GF-D8 (cell line): ENCODE results near the gene EIF4A3.

Experiments used
- DNase-seq: peaks from one replicate; lab custom pipeline; 2025; lab: John Stamatoyannopoulos, UW

The EIF4A3 gene

DNA sequence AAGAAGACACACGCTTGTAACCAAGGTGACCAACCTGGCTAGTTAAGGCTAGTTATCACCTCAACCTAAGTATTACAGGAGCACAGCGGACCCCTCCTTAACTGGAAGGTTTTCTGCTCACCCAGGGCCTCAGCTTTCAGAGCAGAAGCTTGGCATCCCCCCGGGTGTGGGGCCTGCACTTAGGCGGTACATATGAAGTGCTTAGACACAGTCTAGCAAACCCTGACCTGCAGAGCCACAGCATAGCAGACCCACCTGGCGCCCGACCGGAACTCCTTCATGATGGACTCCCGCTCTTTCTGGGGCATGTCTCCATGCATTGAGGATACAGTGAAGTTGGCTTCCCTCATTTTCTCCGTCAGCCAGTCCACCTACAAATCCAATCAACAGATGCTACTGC, 9.8 kb downstream of the EIF4A3 start:
- no peak for DNase-seq

DNA sequence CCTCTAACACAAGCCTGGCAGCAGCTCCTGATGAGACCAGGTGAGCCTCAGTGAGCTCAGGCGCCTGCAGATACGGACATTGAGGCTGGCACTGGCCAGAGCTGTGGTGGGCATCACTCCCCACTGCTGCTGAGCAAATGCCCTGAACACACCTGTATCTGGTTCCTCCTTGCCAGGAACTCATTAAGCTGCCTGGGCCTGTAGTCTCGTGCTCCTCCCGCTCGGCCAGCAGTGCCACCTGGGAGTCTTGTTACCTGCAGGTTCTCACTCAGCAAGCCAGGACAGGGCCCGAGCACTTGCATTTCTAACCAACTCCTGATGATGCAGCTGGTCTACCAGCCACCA, 13.3 kb downstream of the EIF4A3 start:
- DNase-seq, result no peak

DNA sequence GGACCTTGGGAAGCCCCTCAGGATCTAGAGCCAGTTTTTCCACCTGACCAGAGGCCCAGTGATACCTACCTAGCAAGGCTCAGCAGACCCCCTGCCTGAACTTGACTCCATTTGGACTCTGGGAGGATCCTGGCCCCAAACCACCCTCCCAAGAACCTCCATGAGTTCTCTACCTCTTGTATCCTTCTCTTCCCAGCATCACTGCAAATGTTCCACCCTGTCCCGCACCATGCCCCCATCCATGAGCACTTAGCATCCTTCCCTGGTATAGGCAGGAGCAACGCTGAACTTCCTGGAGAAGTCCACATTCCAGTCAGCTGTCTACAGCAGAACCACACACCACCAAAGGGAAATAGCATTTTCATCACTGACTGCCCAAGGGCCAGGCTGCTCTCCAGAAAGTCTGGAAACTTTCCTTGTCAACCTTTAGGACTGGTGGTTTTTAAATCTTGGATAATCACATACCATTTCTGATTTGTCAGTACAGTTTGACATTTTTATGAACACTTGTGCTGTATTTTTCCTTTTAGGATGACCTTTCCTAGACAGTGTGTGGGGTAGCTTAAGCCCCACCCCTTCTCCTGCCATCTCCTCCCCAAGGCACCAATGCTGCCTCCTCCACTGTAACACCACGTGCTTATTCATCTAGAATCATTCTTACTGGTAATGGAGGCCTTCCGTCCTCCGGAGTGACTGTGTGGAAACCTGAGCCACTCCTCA, 13.9 kb downstream of the EIF4A3 start:
- no peak for DNase-seq

DNA sequence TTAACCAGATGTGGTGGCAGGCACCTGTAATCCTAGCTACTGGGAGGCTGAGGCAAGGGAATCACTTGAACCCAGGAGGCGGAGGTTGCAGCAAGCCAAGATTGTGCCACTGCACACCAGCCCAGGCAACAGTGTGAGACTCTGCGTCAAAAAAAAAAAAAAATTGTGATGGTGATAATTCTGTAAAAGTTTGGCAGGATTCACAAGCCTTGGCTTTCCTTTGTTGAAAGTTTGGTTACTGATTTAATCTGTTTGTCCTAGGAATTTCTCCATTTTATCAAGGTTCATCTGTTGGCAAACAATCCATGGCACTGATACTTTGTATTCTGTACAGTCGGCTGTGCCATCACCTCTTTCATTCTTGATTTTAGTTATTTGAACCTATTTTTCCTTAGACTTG, 15.9 kb downstream of the EIF4A3 start:
- DNase-seq, result no peak

DNA sequence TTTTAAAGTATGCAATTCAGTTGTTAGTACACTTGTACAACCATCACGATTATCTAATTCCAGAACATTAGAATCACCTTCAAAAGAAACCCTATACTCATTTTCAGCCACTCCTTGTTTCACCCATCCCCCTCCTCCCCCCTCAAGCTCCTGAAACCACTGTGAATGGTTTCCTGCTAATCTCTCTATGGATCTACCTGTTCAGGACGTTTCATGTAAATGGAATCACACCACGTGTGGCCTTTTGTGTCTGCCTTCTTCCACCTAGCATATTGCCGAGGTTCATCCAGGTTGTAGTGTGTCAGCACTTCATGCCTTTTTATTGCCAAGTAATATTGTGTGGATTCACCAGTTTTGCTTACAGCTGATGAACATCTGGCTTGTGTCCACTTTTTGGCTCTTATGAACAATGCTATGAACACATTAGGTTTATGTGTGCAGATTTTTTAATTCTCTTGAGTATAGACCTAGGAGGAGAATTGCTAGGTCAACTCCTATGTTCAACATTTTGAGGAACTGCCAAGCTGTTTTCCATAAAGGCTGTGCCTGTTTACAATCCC, 17.8 kb downstream of the EIF4A3 start:
- no peak for DNase-seq

DNA sequence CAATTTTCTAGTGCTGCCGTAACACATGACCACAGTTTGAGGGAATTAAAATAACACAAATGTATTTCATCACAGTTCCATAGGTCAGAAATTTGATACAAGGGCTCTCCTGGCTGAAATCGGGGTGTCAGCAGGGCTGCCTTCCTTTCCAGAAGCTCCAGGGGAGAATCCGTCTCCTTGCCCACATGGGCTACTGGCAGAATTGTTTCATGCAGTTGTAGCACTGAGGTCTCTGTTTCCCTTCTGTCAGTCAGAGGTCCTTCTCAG, 20.5 kb downstream of the EIF4A3 start:
- DNase-seq, result no peak

DNA sequence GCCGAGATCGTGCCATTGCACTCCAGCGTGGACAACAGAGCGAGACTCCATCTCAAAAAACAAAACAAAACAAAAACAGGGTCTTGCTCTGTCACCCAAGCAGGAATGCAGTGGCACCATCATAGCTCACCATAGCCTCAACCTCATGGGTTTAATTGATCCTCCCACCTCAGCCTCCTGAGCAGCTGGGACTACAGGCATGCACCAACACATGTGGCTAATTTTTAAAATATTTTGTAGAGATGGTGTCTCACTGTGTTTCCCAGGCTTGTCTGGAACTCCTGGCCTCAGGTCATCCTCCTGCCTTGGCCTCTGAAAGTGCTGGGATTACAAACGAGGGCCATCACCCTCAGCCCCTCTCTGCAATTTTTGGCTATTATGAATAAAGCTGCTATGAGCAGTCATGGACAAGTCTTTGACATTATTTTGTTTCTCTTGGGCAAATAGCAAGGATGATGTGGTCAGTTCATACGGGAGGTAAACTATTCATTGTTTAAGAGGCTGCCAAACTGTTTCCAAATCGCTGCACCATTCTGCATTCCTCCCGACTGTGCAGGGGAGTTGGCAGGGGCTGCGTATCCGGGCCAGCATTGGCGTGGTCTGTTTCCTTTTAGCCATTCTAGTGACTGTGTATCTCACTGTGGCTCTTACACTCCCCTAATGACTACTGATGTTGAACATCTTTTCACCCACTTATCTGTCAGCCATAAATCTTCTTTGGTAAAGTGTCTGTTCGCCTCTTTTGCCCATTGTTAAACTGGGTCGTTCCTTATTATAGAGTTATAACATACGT, 21.1 kb downstream of the EIF4A3 start:
- no peak for DNase-seq

DNA sequence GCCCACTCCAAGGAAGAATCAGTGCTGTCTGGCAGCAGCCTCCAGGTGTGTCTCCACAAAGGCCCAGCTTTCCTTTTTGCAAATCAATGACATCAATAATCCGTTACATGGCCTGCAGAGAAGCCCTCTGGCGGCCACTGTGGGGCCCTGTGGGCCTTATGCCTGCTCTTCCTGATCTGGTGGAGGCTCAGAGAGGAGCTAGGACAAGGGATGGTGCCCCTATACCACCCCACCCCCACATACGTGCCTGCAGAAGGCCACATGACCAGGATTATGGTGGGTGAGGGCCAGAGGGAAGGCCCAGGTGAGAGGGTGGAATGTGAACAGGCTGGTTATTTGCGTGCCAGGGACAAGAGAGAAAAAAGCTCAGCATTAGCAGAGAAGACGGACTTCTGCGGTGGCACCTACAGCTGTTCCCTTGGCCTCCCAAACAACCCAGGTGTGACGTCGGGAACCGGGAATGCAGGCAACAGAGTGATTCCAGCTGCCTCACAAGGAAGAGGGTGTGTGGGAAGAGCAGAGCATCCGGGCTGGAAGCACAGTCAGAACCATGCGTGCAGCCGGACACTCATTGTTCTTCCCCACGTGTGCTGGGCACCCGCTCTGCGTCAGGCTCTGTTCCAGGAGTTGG, 22.5 kb downstream of the EIF4A3 start:
- no peak for DNase-seq

DNA sequence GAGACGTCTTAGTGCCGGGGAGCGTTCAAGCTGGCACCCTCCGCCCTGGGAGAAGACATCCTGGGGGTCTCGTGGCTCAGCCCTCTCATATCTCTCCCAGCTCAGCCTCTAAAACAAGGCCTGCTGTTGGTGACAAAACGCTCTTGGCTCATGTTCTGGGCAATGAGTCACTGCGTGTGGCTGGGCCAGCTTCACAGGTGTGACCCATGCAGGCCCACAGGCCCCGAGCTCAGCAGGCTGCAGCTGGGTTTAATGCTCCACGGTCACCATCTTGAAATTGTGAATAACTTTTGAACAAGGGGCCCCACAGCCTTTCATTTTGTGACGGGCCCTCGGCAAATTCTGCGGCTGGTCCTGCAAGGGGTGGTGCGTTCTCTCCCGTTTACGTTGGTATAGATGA, 23.1 kb downstream of the EIF4A3 start:
- DNase-seq, result no peak

DNA sequence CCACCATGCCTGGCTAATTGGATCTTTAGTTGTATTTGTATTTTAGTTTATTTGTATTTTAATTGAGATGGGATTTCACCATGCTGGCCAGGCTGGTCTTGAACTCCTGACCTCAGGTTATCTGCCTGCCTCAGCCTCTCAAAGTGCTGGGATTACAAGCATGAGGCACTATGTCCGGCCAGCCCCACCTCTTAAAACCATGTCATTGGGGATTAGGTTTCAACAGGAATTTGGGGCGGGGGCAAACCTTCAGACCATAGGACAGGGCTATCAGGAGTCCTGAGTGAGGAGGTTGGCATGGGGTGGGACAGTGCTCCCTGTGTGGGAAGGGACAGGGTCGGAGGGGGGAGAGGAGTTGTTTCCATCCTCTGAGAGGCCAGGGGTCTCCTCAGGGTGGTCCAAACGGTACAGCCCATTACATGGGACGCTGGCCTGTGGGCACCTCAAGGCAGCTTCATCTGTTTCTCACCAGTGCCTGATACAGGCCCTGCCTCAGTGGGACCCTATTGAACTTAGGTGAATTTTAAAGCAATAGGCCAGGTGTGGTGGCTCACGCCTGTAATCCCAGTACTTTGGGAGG, 23.9 kb downstream of the EIF4A3 start:
- no peak for DNase-seq

DNA sequence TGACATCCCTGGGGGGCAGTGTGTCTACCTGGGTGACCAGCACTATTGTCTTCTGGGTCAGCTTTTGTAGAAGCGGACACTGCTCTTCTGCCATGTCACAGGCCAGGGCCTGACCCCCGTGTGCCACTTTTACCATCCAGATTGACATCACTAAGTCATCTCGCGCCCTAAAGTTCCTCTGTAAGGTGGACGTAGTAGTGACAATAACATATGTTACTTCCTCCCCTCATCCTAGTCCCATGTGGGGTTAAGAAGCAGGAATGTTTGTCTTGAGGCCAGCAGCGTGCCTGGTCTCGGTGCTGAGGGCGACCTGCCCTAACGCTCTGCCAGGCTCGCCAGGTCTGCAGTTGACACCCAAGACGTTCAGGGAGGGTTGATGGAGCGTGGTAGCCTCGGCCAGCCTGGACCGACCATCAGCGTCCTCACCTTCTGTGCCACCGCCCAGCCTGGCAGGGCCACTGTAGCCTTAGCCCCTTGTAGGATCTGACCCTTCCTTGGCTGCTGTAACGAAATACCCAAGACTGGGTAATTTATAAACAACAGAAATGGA, 24.8 kb downstream of the EIF4A3 start:
- DNase-seq, result no peak

DNA sequence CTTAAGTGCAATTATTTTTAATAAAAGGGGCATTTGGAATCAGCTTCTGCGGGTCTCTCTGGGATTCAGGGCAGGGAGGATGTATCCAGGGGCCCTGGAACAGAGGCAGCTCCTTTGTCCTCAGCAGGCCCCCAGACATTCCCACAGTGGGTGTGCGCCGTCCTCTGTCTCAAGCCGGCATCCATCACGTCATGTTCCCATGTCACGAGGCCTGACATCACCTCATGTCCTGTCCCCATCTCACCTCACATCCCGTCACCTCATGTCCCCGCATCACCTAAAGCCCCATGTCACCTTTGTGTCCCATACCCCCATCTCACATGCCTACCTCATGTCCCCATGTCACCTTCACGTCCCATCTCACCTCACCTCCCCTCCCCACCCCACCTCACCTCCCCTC, 27.1 kb downstream of the EIF4A3 start:
- no peak for DNase-seq

DNA sequence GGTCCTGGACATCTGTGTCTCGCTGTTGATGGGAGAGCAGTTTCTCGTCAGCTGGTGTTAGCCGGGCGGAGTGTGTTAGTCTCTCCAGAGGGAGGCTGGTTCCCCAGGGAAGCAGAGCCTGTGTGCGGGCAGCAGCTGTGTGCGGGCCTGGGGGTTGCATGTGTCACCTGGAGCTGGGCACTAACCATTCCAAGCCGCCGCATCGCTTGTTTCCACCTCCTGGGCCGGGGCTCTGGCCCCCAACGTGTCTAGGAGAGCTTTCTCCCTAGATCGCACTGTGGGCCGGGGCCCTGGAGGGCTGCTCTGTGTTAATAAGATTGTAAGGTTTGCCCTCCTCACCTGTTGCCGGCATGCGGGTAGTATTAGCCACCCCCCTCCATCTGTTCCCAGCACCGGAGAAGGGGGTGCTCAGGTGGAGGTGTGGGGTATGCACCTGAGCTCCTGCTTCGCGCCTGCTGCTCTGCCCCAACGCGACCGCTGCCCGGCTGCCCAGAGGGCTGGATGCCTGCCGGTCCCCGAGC, 27.6 kb downstream of the EIF4A3 start:
- no peak for DNase-seq

DNA sequence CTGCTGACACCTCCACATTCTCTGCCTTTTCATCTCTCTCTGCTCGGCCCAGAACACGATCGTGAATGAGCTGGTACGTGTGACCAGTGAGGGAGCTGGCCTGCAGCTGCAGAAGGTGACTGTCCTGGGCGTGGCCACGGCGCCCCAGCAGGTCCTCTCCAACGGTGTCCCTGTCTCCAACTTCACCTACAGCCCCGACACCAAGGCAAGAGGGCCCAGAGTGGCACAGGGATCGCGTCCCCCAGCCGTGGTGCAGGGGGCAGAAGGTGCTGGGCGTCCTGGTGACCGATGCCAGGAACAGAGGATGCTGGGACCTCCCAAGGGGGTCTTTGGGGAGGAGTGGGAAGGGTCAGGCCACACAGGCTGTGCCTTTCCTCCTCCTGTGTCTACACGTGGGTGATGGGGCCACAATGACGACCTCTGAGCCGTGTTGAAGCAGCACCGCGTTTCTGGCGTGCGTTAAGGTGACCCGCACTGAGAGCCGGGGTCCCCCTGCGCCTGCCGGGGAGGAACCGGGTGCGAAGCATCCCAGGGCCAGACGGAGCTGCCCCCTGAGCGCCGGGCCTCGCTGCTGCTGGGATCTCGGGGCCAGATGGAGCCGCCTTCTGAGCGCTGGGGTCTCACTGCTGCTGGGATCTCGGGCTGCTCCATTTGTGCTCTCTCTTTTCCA, 28.2 kb downstream of the EIF4A3 start:
- no peak for DNase-seq

DNA sequence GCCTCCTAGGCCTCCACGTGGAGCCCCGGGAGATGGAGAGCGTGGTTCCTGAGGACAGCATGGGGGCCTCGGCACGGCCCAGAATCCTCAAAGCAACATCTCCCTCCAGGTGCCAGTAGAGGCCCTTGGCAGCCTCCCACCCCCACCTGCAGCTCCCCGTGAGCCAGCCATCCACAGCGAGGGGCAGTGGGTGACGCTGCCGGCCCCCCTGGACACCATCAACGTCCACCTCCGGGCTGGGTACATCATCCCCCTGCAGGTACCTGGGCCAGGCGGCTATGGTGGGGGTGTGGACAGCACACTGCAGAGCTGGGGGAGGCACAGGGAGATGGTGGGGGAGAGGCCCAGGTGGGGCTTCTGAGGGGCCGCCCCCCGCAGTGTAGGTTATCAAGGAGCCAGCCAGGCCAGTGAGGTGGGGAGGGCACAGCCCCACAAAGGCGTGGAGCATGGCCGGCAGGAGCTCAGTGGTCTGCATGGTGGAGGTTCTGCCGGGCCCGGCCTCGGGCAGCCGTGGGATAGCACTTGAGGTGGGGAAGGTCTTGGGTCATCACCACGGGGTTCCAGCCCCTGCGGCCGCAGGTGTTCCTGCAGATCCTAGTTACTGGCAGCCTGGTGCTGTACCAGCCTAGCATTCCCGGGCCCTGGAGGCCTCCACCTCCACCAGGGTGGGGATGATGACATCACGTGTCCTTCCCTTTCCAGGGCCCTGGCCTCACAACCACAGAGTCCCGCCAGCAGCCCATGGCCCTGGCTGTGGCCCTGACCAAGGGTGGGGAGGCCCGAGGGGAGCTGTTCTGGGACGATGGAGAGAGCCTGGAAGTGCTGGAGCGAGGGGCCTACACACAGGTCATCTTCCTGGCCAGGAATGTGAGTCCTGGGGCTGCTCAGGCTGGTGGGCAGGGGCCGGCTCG, 29.2 kb downstream of the EIF4A3 start:
- DNase-seq, result no peak

DNA sequence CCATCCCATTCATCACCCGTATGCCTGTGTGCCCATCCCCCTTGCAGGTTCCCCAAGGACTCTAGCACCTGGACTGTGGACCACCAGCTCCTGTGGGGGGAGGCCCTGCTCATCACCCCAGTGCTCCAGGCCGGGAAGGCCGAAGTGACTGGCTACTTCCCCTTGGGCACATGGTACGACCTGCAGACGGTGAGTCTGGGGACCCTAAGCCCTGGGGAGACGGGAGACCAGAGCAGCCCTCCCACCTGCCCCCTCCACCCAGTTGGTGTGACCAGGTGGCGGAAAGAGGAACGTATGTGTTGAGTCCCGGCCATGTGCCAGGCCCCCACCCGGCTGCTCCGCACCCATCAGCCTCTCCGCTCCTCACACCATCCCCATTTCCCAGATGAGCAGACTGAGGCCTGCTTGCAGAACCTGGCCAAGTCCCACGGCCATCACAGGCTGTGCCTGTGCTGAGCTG, 30.0 kb downstream of the EIF4A3 start:
- no peak for DNase-seq

DNA sequence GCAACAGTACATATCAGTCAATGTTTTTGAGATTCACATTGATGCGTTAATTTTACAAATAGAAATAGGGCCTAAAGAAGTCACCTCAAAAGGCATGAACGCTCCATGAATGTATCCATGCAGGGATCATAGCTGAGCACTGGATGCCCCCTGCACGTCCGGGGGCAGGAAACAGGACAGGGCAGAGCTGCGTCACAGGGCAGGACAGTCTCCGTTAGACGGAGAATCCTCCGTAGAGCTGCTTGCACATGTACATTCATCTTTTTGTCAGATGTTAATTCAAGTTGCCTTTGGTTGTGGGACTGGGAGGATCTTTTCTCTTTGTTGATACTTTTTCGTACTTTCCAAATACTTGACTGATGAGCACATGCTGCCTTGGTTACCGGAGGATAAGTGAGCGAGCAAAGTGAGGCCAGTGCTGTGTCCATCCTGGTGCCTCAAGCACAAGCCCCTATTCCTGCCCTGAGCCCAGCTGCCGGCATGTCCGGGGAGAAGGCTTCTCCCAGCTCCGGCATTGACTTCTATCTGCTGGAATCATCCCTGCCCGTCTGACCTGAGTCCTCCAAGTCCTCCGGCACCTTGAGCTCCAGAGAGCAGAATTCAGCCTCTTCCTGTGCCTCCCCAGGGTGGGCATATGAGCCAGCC, 30.5 kb downstream of the EIF4A3 start:
- no peak for DNase-seq

DNA sequence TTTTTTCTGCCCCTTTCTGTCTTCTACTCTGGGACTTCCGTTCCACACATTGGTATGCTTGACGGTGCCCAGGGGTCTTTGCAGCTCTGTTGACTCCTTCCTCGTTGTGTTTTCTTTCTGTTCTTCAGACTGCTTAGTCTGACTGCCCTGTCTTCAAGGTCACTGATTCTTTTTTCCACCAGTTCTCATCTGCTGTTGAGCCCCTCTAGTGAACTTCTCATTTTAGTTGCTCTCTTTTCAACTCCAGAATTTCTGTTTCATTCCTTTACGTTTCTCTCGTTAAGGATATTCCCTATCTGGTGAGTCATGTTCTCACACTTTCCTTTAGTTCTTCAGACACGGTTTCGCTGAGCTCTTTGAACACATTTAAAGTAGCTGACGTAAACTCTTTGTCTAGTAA, 31.8 kb downstream of the EIF4A3 start:
- no peak for DNase-seq

DNA sequence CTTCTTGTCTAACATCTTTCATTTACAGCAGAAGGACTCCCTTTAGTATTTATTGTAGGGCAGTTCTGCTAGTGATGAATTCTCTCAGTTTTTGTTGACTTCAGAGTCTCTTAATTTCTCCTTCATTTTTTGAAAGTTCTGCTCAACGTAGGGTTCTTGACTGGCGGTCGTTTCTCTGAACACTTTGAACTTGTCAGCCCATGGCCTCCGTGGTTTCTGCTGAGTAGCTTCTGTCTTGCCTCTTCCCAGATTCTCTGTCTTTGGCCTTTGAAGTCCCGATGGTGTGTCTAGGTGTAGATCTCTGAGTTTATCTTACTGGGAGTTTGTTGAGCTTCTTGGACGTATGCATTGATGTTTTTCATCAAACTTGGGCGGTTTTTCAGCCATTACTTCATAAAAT, 32.2 kb downstream of the EIF4A3 start:
- DNase-seq, result no peak

DNA sequence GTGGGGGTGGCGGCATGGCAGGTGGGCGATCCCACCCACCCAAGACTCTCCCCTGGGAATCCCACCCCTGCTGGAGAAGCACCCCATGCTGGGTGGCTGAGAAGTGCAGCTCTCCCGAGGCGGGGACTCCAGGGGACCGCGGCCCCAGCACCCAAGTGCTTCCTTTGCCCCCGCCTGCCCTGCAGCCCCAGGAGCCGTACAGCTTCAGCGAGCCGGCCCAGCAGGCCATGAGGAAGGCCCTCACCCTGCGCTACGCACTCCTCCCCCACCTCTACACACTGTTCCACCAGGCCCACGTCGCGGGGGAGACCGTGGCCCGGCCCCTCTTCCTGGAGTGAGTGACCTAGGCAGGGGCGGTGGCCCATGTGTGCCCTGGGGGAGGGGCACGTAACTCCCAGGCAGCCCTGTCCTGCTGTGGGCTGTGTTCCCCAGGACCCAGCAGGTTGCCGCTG, 33.9 kb downstream of the EIF4A3 start:
- no peak for DNase-seq
